GM18526 (cell line): ENCODE measurements around the gene OPRPN.

Source experiments
- POLR2A ChIP-seq: IDR thresholded peaks from 3 replicates; pipeline ENCODE4 v1.6.1; 2011; ENCODE audit not compliant: insufficient read length; ENCODE audit errors: extremely low read depth

The OPRPN gene

GRCh38 chr4:70442474-70442873, 44.7 kb downstream of the OPRPN start:
- TF ChIP-seq POLR2A, result no peak

GRCh38 chr4:70443329-70443728, 45.6 kb downstream of the OPRPN start:
- no peak for TF ChIP-seq POLR2A

GRCh38 chr4:70449220-70449619, 51.5 kb downstream of the OPRPN start:
- TF ChIP-seq POLR2A, result no peak

GRCh38 chr4:70452946-70453345, 55.2 kb downstream of the OPRPN start:
- no peak for TF ChIP-seq POLR2A
